NB4 (cell line): ENCODE measurements around the gene SELENOH.
A peak's percentile ranks its signal among the peaks of the same experiment; 100 is the strongest.

Experiments
- DNase-seq: peaks from one replicate; pipeline ENCODE4 v3.0.0; 2010; ENCODE audit warnings: low read depth
- H3K4me3 ChIP-seq: one replicate; pipeline ENCODE4 v1.5.1; 2011; ENCODE audit warnings: mild to moderate bottlenecking, low read depth, low read length, moderate library complexity
- MYC ChIP-seq: IDR thresholded peaks from 2 replicates; pipeline ENCODE4 v1.6.1; 2011; ENCODE audit warnings: low read depth, low read length
- POLR2A ChIP-seq: IDR thresholded peaks from 2 replicates; pipeline ENCODE4 v1.6.1; 2011; ENCODE audit warnings: mild to moderate bottlenecking; ENCODE audit not compliant: insufficient read length; ENCODE audit errors: extremely low read depth
- TF ChIP-seq, protein P1 (sequence below): IDR thresholded peaks from one replicate; pipeline ENCODE4 v1.5.1; 2012; ENCODE audit warnings: low read depth, low read length
- TF ChIP-seq, protein P2 (sequence below): IDR thresholded peaks from 2 replicates; pipeline ENCODE4 v1.6.1; 2011; ENCODE audit warnings: low read depth, low read length

Gene SELENOH, protein sequence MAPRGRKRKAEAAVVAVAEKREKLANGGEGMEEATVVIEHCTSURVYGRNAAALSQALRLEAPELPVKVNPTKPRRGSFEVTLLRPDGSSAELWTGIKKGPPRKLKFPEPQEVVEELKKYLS

GRCh38 chr11:57741132-57742086 lies at the start of gene SELENOH:
Gene SELENOH (plus strand): TSS chr11:57741491. CDS start chr11:57741596, 105 bp downstream.
- peak; percentile 100 for DNase-seq
- TF ChIP-seq MYC (peak; percentile 99), POLR2A (peak; percentile 91)
- TF ChIP-seq, protein P1, sequence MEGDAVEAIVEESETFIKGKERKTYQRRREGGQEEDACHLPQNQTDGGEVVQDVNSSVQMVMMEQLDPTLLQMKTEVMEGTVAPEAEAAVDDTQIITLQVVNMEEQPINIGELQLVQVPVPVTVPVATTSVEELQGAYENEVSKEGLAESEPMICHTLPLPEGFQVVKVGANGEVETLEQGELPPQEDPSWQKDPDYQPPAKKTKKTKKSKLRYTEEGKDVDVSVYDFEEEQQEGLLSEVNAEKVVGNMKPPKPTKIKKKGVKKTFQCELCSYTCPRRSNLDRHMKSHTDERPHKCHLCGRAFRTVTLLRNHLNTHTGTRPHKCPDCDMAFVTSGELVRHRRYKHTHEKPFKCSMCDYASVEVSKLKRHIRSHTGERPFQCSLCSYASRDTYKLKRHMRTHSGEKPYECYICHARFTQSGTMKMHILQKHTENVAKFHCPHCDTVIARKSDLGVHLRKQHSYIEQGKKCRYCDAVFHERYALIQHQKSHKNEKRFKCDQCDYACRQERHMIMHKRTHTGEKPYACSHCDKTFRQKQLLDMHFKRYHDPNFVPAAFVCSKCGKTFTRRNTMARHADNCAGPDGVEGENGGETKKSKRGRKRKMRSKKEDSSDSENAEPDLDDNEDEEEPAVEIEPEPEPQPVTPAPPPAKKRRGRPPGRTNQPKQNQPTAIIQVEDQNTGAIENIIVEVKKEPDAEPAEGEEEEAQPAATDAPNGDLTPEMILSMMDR: no peak
- TF ChIP-seq, protein P2, sequence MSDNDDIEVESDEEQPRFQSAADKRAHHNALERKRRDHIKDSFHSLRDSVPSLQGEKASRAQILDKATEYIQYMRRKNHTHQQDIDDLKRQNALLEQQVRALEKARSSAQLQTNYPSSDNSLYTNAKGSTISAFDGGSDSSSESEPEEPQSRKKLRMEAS: peak; percentile 100
- H3K4me3 ChIP-seq: peak within 1 kb of the TSS; percentile 95

- DNase-seq: no peak
- no peak overlapping the region for H3K4me3 ChIP-seq
- TF ChIP-seq, protein P2: no peak
- TF ChIP-seq, protein P1: no peak
- TF ChIP-seq POLR2A: no peak
- no peak for TF ChIP-seq MYC
These were observed 42.4 kb upstream of the SELENOH start for GRCh38 chr11:57698843-57699365.

GRCh38 chr11:57699813-57700212 lies 41.5 kb upstream of the SELENOH start:
- no peak for DNase-seq
- no peak overlapping the region for H3K4me3 ChIP-seq
- TF ChIP-seq MYC (no peak), POLR2A (no peak)
- TF ChIP-seq, protein P2: no peak
- TF ChIP-seq, protein P1: no peak

- no peak for DNase-seq
- no peak overlapping the region for H3K4me3 ChIP-seq
- TF ChIP-seq, protein P2: no peak
- TF ChIP-seq POLR2A (no peak), MYC (no peak)
- TF ChIP-seq, protein P1: no peak
These were observed 40.9 kb upstream of the SELENOH start for GRCh38 chr11:57700425-57700824.

DNA sequence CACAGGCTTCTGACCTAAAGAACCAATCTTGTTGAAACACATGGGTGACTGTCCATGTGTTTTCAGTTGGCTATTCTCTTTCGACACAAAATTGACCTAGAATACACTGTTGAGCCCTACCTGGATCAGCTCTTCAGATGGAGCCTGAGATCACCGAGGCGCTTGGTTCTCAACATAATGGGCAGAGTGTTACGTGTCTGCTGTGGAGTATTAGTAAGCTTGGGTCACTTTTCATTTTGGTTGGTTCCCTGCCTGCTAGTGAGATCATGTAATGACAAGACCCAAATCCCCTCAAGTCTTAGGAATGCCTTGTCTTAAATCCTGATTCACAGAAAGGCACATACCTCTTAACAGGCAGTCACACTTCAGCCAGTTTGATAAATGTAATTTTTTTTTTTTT lies 38.0 kb upstream of the SELENOH start:
- DNase-seq: no peak
- H3K4me3 ChIP-seq: no peak overlapping the region

More for the DNA sequence above, 38.0 kb upstream of the SELENOH start:
- TF ChIP-seq, protein P1: no peak
- no peak for TF ChIP-seq POLR2A
